SIG-M5 treated with dmso at 0.1 percent for 504 hours (cell line): ENCODE results near the gene ZBTB5.
"Not testable (repeated sequence)": the region's sequence is repeated elsewhere in the genome, so short reads cannot be mapped to it uniquely, and the experiment has no call there.

Experiments
- DNase-seq: peaks from one replicate; lab custom pipeline; 2025; ENCODE audit not compliant: unreplicated experiment; lab: John Stamatoyannopoulos, UW

Gene ZBTB5

DNA sequence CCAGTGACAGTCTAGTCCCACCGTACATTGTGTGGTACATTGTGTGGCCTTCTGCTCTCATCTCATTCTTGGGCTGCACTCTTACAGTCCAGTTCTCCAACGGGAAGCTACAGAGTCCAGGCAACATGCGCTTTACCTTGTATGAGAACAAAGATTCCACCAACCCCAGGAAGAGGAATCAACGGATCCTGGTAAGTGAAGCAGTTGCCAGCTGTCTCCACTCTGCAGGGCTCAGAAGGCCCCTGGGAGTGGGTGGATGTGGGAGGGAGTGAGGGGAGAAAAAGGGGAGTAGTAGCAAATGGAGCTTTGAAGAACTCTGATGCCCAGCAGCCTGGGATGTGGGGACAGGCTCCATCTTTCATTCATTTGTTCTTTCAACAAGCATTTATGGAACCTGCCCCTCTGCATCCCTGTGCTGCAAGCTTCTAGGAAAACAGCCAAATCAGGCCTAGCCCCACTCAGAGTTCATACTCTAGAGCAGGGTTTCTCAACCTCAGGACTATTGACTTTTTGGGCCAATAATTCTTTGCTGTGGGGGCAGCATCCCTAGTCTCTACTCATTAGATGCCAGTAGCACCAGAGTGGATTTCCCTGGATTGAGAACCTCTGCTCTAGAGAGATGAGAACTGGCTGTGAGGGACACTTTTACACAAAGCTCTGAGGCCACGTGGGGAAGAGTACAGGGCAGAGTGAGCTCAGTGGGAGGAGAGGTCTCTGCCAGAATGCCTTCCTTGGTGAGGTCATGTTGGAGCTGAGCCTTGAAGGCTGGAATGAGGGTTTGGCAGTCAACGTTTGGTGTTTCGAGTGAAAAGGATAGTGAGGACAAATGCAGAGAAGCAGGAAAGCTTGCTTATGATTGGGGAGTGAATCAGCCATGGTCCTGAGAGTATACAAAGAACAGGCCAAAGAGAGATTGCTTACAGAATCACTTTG, 21.6 kb upstream of the ZBTB5 start:
- no peak for DNase-seq

DNA sequence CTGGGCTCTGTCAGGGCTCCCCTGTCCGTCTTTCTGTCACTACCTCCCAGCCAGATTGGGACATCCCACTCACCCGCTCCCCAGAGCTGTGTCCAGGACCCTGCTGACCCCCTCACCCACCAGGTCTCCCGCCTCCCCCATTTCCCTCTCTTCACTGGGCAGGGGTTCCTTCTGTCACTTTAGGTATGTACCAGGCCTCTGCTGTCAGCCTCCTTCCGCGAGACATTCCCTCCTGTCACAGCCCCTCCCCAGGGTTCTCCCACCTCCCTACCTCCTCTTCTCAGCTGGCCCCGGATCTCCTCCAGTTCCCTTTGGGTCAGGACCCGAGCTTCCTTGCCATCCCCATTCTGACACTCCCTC, 21.0 kb upstream of the ZBTB5 start:
- no peak for DNase-seq

DNA sequence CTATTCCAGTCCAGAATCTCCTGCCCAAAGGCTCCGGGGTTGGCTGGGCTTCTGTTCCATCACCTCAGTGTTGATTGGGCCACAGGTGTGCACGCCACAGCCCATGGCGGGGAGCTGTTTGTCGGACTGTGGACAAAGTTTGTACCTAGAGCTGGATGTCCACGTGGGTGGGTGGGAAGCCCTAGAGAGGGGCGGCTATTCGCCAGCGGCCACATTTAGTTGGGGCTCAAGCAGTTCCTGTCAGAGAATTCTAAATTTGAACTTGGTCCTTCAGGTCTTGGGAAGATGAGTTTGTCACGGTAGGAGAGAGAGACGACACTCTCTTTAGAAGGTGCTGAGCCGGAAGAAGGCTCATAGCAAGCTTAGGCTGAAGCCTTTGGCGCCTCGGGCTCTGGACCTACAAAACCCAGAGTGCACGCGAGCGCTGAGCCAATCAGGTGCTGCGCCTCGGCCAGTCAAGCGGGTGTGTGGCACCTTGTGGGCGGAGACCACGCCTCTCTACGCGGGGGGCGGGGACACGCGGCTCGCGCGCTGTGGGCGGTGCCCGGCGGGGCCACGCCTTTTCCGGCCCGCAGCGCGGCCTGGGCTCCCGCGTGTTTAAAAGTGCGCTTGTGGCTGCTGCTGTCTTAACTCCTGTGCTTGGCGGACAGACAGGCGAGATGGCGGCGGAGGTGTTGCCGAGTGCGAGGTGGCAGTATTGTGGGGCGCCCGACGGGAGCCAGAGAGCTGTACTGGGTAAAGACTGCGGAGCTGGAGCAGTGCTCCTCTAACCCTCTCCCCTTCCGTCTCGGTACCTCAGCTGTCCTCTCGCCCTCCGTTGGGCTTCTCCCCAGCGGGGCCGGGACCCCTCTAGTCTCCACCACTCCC, 20.4 kb upstream of the ZBTB5 start, which contains the start of gene POLR1E:
Gene POLR1E, plus strand, starts transcription at position 560 of the 867 bp plus-strand sequence. Its CDS starts 100 bp downstream, at position 660.
- peak; percentile 80 for DNase-seq

GRCh38 chr9:37480759-37481158, 15.5 kb upstream of the ZBTB5 start:
- no peak for DNase-seq

- DNase-seq = not testable (repeated sequence)
Measured at GRCh38 chr9:37477987-37478619, 12.9 kb upstream of the ZBTB5 start.

GRCh38 chr9:37477443-37477842, 12.2 kb upstream of the ZBTB5 start:
- not testable (repeated sequence) for DNase-seq

DNA sequence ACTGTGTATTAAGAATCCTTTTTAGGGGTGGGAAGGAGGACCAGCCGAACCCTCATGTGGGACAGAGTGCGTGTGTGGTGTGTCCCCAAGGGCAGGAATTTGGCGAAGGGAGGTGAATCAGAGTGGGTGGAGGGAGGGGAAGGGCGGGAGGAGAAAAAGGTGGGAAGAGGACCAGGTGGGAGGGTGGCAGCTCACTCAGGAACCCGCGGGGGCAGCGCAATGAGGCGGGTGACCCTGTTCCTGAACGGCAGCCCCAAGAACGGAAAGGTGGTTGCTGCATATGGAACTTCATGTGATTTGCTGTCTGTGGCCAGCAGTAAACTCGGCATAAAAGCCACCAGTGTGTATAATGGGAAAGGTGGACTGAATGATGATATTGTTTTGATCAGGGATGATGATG, 11.7 kb upstream of the ZBTB5 start:
- DNase-seq = no peak

DNA sequence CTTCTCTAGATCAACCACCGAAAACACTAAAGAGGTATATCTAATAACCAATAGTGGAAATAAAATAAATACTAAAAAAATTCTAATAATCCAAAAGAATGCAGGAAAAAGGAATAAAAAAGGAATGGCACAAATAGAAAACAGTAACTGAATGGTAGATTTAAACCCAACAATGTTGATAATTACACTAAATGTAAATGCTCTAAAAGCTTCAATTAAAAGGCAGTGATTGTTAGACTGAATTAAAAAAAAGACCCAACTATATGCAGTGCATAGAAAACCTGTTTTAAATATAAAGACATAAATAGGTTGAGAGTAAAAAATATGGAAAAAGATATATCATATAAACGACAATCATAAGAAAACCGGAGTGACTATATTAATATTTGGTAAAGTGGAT, 9.2 kb upstream of the ZBTB5 start:
- no peak for DNase-seq

- DNase-seq = not testable (repeated sequence)
Measured at GRCh38 chr9:37473982-37474381, 8.7 kb upstream of the ZBTB5 start.

DNA sequence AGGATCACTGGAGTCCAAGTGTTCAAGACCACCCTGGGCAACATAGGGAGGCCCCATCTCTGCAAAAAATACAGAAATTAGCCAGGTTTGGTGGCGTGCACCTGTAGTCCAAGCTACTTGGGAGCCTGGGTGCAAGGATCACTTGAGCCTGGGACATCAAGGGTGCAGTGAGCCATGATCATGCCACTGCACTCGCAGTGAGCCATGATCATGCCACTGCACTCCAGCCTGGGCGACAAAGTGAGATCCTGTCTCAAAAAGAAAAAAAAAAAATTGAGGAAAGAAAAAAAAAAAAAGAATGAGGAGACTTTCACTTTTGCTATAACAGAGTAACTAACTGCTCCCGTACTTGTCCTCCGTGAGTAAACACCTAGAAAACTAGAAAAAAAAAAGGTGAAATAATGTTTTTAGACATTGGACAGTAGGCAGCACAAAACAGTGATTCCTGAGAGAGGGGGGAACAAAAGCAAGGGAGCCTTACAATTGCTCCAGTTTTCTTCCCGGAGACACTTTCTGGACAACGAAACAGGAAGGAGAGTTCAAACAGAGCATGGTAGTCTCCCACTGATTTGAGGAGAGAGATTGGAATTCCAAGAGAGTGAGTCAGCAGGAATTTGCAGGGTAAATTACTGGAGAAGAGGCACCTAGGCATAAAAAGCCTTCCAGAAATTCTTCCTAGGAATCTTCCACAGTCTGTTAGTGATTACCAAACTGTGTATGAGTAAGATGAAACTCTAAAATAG, 6.9 kb upstream of the ZBTB5 start:
- no peak for DNase-seq

- no peak for DNase-seq
Measured at GRCh38 chr9:37468620-37469019, 3.4 kb upstream of the ZBTB5 start.

DNA sequence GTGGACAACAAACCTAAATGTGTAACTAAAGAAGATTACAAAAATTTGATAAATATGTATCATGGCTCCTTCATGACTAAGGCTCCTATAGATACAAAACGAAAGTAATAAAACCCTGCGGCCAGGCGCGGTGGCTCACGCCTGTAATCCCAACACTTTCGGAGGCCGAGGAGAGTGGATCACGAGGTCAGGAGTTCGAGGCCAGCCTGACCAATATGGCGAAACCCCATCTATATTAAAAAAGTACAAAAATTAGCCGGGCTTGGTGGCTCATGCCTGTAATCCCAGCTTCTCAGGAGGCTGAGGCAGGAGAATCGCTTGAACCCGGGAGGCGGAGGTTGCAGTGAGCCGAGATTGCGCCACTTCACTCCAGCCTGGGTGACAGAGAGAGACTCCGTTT, 2.3 kb upstream of the ZBTB5 start:
- DNase-seq = not testable (repeated sequence)

GRCh38 chr9:37466037-37466709, 923 bp upstream of the ZBTB5 start:
- no peak for DNase-seq

GRCh38 chr9:37464426-37465248, 613 bp downstream of the ZBTB5 start:
- DNase-seq = peak; percentile 71

DNA sequence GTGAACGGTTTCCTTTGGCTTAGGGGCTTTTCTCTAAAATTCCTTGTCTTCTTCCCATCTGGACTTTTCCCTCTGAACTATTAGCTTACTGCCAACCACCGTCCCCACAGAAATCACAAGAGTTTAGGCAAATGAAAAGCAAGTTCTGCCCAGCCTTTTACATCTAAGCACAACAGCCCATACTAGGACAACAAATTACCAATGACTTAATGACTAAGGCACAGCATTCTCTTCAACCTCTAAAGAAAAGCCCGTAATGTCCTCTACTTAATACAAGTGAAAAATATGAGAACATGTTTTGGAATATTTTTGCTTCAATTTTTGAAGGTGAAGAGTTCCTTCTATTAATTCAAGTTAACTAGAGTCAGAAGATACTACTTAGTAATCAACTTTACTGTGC, 1.2 kb downstream of the ZBTB5 start:
- DNase-seq = no peak

- no peak for DNase-seq
Measured at GRCh38 chr9:37456817-37457216, 8.4 kb downstream of the ZBTB5 start.

DNA sequence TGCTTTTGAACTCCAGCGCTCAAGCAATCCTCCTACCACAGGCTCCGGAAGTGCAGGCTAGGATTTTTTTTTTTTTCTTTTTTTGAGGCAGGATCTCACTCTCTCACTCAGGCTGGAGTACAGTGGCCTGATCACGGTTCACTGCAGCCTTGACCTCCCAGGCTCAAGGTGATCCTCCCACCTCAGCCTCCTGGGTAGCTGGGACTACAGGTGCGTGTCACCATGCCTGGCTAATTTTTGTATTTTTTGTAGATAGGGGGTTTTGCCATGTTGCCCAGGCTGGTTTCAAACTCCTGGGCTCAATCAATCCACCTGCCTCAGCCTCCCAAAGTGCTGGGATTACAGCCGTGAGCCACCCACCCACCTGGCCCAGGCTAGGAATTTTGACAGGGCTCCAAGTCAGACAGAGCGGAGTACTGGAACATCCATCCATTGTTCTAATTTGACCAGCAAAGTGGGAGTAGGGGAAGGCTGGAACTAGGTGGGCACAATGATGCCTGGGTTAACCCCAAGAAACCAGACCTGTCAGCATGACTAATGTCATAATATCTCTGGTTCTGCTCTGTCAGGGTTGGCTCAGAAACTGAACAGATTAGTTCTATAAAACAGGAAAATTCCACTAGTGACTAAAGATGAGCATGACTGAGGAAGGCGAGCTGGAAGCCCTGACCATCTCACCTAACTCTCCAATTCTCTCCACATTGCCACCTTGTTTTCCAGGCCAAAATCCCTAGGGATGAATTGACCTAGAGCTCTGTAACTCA, 9.2 kb downstream of the ZBTB5 start:
- DNase-seq = no peak

GRCh38 chr9:37454238-37454637, 11.0 kb downstream of the ZBTB5 start:
- DNase-seq = no peak

- DNase-seq = no peak
Measured at GRCh38 chr9:37453827-37454226, 11.4 kb downstream of the ZBTB5 start.
